SK-N-SH treated with all-trans-retinoic acid at 6 μM for 48 hours (cell line): ENCODE measurements around the gene CD3G.

Experiments
- ATAC-seq: fragments of 200-7000 bp; cut with Tn5 transposase; 3 replicates; pipeline ENCODE4 v1.9.1; 2020; ENCODE audit warnings: mild to moderate bottlenecking, moderate library complexity
- BACH2 ChIP-seq: fragments of 250-450 bp; sonication (Bioruptor Pico); IDR thresholded peaks from 2 replicates; pipeline ENCODE4 v1.9.0; 2021; ENCODE audit warnings: mild to moderate bottlenecking, borderline replicate concordance
- CSDC2 ChIP-seq: fragments of 250-450 bp; sonication (Bioruptor Pico); IDR thresholded peaks from 2 replicates; pipeline ENCODE4 v1.5.0; 2020; ENCODE audit warnings: mild to moderate bottlenecking, moderate library complexity
- ISL1 ChIP-seq: fragments of 250-450 bp; sonication (Bioruptor Pico); IDR thresholded peaks from 2 replicates; pipeline ENCODE4 v2.1.2; 2022; ENCODE audit warnings: mild to moderate bottlenecking, moderate library complexity
- PPARA ChIP-seq: fragments of 250-450 bp; sonication (Bioruptor Pico); IDR thresholded peaks from 2 replicates; pipeline ENCODE4 v1.5.0; 2020; ENCODE audit warnings: mild to moderate bottlenecking, borderline replicate concordance
- RARB ChIP-seq: fragments of 250-450 bp; sonication (Bioruptor Pico); IDR thresholded peaks from 2 replicates; pipeline ENCODE4 v1.8.0; 2021; ENCODE audit warnings: mild to moderate bottlenecking, moderate library complexity
- SNAI2 ChIP-seq: fragments of 250-450 bp; sonication (Bioruptor Pico); IDR thresholded peaks from 2 replicates; pipeline ENCODE4 v1.5.0; 2020; ENCODE audit warnings: mild to moderate bottlenecking, moderate library complexity
- TCF4 ChIP-seq: fragments of 250-450 bp; sonication (Bioruptor Pico); IDR thresholded peaks from 2 replicates; pipeline ENCODE4 v1.8.0; 2021; ENCODE audit warnings: mild to moderate bottlenecking, moderate library complexity, borderline replicate concordance
- TOX ChIP-seq: fragments of 250-450 bp; sonication (Bioruptor Pico); IDR thresholded peaks from 2 replicates; pipeline ENCODE4 v1.8.0; 2021; ENCODE audit warnings: mild to moderate bottlenecking, moderate library complexity, borderline replicate concordance
- ZC3H10 ChIP-seq: fragments of 250-450 bp; sonication (Bioruptor Pico); IDR thresholded peaks from 2 replicates; pipeline ENCODE4 v1.5.1; 2021; ENCODE audit warnings: mild to moderate bottlenecking, moderate library complexity
- ZNF8 ChIP-seq: fragments of 450-650 bp; formaldehyde crosslinking; IDR thresholded peaks from 2 replicates; pipeline ENCODE4 v1.5.0; 2020; ENCODE audit warnings: mild to moderate bottlenecking, moderate library complexity
- TF ChIP-seq, protein P1 (sequence below): fragments of 250-450 bp; sonication (Bioruptor Pico); IDR thresholded peaks from 2 replicates; pipeline ENCODE4 v1.5.1; 2021; ENCODE audit warnings: mild to moderate bottlenecking, moderate library complexity
- TF ChIP-seq, protein P2 (sequence below): fragments of 250-450 bp; sonication (Bioruptor Pico); IDR thresholded peaks from 2 replicates; pipeline ENCODE4 v1.5.1; 2020; ENCODE audit warnings: low read depth, mild to moderate bottlenecking, moderate library complexity
- TF ChIP-seq, protein P3 (sequence below): fragments of 250-450 bp; sonication (Bioruptor Pico); IDR thresholded peaks from 2 replicates; pipeline ENCODE4 v1.8.0; 2021; ENCODE audit warnings: low read depth, mild to moderate bottlenecking, moderate library complexity, borderline replicate concordance
- TF ChIP-seq, protein P4 (sequence below): fragments of 250-450 bp; sonication (Bioruptor Pico); IDR thresholded peaks from 2 replicates; pipeline ENCODE4 v1.8.0; 2020; ENCODE audit warnings: mild to moderate bottlenecking, moderate library complexity, borderline replicate concordance
- TF ChIP-seq, protein P5 (sequence below): fragments of 250-450 bp; sonication (Bioruptor Pico); IDR thresholded peaks from 2 replicates; pipeline ENCODE4 v1.5.0; 2020; ENCODE audit warnings: mild to moderate bottlenecking, moderate library complexity

Gene CD3G

DNA sequence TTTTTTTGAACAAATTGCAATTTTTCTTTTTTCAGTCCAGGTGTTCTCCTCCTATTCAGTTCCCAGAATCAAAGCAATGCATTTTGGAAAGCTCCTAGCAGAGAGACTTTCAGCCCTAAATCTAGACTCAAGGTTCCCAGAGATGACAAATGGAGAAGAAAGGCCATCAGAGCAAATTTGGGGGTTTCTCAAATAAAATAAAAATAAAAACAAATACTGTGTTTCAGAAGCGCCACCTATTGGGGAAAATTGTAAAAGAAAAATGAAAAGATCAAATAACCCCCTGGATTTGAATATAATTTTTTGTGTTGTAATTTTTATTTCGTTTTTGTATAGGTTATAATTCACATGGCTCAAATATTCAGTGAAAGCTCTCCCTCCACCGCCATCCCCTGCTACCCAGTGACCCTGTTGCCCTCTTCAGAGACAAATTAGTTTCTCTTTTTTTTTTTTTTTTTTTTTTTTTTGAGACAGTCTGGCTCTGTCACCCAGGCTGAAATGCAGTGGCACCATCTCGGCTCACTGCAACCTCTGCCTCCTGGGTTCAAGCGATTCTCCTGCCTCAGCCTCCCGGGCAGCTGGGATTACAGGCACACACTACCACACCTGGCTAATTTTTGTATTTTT lies 9.1 kb downstream of the CD3G start:
- TF ChIP-seq ZC3H10 (CRISPR knock-in tag), result no peak
- TF ChIP-seq PPARA, result no peak
- TF ChIP-seq, protein P1, sequence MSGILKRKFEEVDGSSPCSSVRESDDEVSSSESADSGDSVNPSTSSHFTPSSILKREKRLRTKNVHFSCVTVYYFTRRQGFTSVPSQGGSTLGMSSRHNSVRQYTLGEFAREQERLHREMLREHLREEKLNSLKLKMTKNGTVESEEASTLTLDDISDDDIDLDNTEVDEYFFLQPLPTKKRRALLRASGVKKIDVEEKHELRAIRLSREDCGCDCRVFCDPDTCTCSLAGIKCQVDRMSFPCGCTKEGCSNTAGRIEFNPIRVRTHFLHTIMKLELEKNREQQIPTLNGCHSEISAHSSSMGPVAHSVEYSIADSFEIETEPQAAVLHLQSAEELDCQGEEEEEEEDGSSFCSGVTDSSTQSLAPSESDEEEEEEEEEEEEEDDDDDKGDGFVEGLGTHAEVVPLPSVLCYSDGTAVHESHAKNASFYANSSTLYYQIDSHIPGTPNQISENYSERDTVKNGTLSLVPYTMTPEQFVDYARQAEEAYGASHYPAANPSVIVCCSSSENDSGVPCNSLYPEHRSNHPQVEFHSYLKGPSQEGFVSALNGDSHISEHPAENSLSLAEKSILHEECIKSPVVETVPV (CRISPR knock-in tag), result no peak
- TF ChIP-seq, protein P2, sequence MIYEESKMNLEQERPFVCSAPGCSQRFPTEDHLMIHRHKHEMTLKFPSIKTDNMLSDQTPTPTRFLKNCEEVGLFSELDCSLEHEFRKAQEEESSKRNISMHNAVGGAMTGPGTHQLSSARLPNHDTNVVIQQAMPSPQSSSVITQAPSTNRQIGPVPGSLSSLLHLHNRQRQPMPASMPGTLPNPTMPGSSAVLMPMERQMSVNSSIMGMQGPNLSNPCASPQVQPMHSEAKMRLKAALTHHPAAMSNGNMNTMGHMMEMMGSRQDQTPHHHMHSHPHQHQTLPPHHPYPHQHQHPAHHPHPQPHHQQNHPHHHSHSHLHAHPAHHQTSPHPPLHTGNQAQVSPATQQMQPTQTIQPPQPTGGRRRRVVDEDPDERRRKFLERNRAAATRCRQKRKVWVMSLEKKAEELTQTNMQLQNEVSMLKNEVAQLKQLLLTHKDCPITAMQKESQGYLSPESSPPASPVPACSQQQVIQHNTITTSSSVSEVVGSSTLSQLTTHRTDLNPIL (CRISPR knock-in tag), result no peak
- TF ChIP-seq, protein P3, sequence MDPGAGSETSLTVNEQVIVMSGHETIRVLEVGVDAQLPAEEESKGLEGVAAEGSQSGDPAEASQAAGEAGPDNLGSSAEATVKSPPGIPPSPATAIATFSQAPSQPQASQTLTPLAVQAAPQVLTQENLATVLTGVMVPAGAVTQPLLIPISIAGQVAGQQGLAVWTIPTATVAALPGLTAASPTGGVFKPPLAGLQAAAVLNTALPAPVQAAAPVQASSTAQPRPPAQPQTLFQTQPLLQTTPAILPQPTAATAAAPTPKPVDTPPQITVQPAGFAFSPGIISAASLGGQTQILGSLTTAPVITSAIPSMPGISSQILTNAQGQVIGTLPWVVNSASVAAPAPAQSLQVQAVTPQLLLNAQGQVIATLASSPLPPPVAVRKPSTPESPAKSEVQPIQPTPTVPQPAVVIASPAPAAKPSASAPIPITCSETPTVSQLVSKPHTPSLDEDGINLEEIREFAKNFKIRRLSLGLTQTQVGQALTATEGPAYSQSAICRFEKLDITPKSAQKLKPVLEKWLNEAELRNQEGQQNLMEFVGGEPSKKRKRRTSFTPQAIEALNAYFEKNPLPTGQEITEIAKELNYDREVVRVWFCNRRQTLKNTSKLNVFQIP (CRISPR knock-in tag), result no peak
- TF ChIP-seq, protein P4, sequence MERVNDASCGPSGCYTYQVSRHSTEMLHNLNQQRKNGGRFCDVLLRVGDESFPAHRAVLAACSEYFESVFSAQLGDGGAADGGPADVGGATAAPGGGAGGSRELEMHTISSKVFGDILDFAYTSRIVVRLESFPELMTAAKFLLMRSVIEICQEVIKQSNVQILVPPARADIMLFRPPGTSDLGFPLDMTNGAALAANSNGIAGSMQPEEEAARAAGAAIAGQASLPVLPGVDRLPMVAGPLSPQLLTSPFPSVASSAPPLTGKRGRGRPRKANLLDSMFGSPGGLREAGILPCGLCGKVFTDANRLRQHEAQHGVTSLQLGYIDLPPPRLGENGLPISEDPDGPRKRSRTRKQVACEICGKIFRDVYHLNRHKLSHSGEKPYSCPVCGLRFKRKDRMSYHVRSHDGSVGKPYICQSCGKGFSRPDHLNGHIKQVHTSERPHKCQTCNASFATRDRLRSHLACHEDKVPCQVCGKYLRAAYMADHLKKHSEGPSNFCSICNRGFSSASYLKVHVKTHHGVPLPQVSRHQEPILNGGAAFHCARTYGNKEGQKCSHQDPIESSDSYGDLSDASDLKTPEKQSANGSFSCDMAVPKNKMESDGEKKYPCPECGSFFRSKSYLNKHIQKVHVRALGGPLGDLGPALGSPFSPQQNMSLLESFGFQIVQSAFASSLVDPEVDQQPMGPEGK (CRISPR knock-in tag), result no peak
- TF ChIP-seq, protein P5, sequence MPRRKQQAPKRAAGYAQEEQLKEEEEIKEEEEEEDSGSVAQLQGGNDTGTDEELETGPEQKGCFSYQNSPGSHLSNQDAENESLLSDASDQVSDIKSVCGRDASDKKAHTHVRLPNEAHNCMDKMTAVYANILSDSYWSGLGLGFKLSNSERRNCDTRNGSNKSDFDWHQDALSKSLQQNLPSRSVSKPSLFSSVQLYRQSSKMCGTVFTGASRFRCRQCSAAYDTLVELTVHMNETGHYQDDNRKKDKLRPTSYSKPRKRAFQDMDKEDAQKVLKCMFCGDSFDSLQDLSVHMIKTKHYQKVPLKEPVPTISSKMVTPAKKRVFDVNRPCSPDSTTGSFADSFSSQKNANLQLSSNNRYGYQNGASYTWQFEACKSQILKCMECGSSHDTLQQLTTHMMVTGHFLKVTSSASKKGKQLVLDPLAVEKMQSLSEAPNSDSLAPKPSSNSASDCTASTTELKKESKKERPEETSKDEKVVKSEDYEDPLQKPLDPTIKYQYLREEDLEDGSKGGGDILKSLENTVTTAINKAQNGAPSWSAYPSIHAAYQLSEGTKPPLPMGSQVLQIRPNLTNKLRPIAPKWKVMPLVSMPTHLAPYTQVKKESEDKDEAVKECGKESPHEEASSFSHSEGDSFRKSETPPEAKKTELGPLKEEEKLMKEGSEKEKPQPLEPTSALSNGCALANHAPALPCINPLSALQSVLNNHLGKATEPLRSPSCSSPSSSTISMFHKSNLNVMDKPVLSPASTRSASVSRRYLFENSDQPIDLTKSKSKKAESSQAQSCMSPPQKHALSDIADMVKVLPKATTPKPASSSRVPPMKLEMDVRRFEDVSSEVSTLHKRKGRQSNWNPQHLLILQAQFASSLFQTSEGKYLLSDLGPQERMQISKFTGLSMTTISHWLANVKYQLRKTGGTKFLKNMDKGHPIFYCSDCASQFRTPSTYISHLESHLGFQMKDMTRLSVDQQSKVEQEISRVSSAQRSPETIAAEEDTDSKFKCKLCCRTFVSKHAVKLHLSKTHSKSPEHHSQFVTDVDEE (CRISPR knock-in tag), result no peak
- TF ChIP-seq TCF4 (CRISPR knock-in tag), result no peak
- TF ChIP-seq SNAI2 (CRISPR knock-in tag), result no peak
- no peak for TF ChIP-seq BACH2 (CRISPR knock-in tag)
- no peak for TF ChIP-seq ZNF8 (CRISPR knock-in tag)
- TF ChIP-seq RARB (CRISPR knock-in tag), result no peak
- ATAC-seq, result no peak

DNA sequence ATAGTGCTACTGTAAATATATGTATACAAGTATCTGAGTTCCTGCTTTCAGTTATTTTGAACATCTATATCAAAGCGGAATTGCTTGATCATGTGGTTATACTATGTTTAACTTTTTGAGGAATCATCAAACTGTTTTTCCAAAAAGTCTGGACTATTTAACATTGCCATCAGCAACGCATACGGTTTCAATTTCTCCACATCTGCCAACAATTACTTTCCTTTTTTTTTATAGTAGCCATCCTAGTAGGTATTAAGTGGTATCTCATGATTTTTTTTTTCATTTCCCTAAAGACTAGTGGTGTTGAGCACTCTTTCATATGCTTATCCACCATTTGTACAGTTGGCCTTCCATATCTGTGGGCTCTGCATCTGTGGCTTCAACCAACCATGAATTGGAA lies 13.9 kb downstream of the CD3G start:
- ATAC-seq, result no peak
- TF ChIP-seq, protein P3 (CRISPR knock-in tag), result no peak
- TF ChIP-seq BACH2 (CRISPR knock-in tag), result no peak
- no peak for TF ChIP-seq TOX (CRISPR knock-in tag)
- TF ChIP-seq, protein P4 (CRISPR knock-in tag), result no peak
- TF ChIP-seq SNAI2 (CRISPR knock-in tag), result no peak
- no peak for TF ChIP-seq CSDC2 (CRISPR knock-in tag)
- no peak for TF ChIP-seq ISL1
- TF ChIP-seq, protein P1 (CRISPR knock-in tag), result no peak
